Transverse colon (tissue), 4 donors: ENCODE results near the gene UBASH3A.

Experiments used
- EP300 ChIP-seq: sonication (generic); formaldehyde crosslinking; IDR thresholded peaks from one replicate; pipeline ENCODE4 v1.6.1; 2017; ENCODE audit warnings: antibody characterized with exemption, low read depth
- POLR2A ChIP-seq: fragments of 450-650 bp; IDR thresholded peaks from one replicate; pipeline ENCODE4 v1.6.1; 2016; ENCODE audit warnings: antibody characterized with exemption, mild to moderate bottlenecking, moderate library complexity
- POLR2AphosphoS5 ChIP-seq, 3 donors: sonication (generic); formaldehyde crosslinking; IDR thresholded peaks; one replicate each; pipeline ENCODE4 v1.6.1; 2016; ENCODE audit warnings: antibody characterized with exemption in 3 of 3
- TF ChIP-seq, protein P1 (sequence below), 5 experiments: fragments of 200-600 bp in 3 of 5; fragments of 450-650 bp in 2 of 5; sonication (generic) in 3 of 5; IDR thresholded peaks; 1 replicate in 2 of 5; 2 replicates in 3 of 5; pipeline ENCODE4 v1.5.1; 2016 to 2017; ENCODE audit warnings: antibody characterized with exemption in 5 of 5, inconsistent platforms in 3 of 5, mild to moderate bottlenecking in 2 of 5, moderate library complexity in 1 of 5

DNA sequence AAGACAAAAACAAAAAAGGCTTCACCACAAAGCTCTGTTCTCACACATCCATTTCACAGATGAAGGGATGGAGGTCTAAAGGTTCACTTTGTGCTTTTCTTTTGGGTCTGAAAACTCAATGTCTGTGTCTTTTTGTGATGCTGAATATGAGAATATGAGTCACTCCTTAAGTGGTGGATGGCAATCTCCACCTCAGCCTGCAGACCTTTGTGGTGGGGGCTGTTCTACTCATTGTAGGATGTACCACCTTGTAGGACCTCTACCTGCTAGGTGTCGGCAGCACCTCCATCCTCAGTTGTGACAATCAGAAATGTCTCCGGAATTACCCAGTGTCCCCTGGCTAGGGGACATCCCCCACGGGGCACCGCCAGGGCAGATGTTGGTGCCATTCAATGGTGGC lies 42.8 kb downstream of the UBASH3A start:
- TF ChIP-seq POLR2A (no peak), POLR2AphosphoS5 (IDR thresholded peaks at IDR 0.05) (no peak), EP300 (no peak)
- TF ChIP-seq, protein P1, sequence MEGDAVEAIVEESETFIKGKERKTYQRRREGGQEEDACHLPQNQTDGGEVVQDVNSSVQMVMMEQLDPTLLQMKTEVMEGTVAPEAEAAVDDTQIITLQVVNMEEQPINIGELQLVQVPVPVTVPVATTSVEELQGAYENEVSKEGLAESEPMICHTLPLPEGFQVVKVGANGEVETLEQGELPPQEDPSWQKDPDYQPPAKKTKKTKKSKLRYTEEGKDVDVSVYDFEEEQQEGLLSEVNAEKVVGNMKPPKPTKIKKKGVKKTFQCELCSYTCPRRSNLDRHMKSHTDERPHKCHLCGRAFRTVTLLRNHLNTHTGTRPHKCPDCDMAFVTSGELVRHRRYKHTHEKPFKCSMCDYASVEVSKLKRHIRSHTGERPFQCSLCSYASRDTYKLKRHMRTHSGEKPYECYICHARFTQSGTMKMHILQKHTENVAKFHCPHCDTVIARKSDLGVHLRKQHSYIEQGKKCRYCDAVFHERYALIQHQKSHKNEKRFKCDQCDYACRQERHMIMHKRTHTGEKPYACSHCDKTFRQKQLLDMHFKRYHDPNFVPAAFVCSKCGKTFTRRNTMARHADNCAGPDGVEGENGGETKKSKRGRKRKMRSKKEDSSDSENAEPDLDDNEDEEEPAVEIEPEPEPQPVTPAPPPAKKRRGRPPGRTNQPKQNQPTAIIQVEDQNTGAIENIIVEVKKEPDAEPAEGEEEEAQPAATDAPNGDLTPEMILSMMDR (IDR thresholded peaks at IDR 0.05): no peak
